ENCODE results near the gene MLIP.

Gene MLIP

GRCh38 chr6:54234539-54234938, 123.3 kb downstream of the MLIP start:
- no peak for DNase-seq

- DNase-seq: no peak
Observed at GRCh38 chr6:54236984-54237383, 125.7 kb downstream of the MLIP start.

- no peak for DNase-seq
Observed at GRCh38 chr6:54238396-54238795, 127.2 kb downstream of the MLIP start.

GRCh38 chr6:54243699-54244098, 132.5 kb downstream of the MLIP start:
- DNase-seq: no peak

- peak in 1 of 2 experiments; percentile 59 for DNase-seq
Observed at GRCh38 chr6:54244430-54244829, 133.2 kb downstream of the MLIP start.

GRCh38 chr6:54245265-54245664, 134.0 kb downstream of the MLIP start:
- no peak for DNase-seq

GRCh38 chr6:54248319-54248718, 137.1 kb downstream of the MLIP start:
- DNase-seq: no peak

GRCh38 chr6:54248994-54249393, 137.8 kb downstream of the MLIP start:
- DNase-seq: no peak

GRCh38 chr6:54249812-54250211, 138.6 kb downstream of the MLIP start:
- peak; percentile 5 to 24 for DNase-seq

- DNase-seq: no peak
Observed at GRCh38 chr6:54252496-54252895, 141.3 kb downstream of the MLIP start.

- DNase-seq: peak in 1 of 2 experiments; percentile 8
Observed at GRCh38 chr6:54252916-54253315, 141.7 kb downstream of the MLIP start.

GRCh38 chr6:54254886-54255285, 143.6 kb downstream of the MLIP start:
- DNase-seq: no peak

- no peak for DNase-seq
Observed at GRCh38 chr6:54255886-54256285, 144.6 kb downstream of the MLIP start.

- no peak for DNase-seq
Observed at GRCh38 chr6:54260025-54260424, 148.8 kb downstream of the MLIP start.

- no peak for DNase-seq
Observed at GRCh38 chr6:54262499-54262898, 151.3 kb downstream of the MLIP start.

- no peak for DNase-seq
Observed at GRCh38 chr6:54262971-54263370, 151.7 kb downstream of the MLIP start.

- DNase-seq: no peak
Observed at GRCh38 chr6:54264581-54265272, 153.5 kb downstream of the MLIP start.

- DNase-seq: peak in 1 of 2 experiments; percentile 19
Observed at GRCh38 chr6:54266400-54266923, 155.2 kb downstream of the MLIP start.

GRCh38 chr6:54267798-54268197, 156.6 kb downstream of the MLIP start:
- peak; percentile 49 to 70 for DNase-seq

GRCh38 chr6:54273214-54273820, 162.1 kb downstream of the MLIP start:
- no peak for DNase-seq

- no peak for DNase-seq
Observed at GRCh38 chr6:54274383-54274782, 163.1 kb downstream of the MLIP start.

- DNase-seq: no peak
Observed at GRCh38 chr6:54282186-54282585, 170.9 kb downstream of the MLIP start.

GRCh38 chr6:54284161-54284860, 173.1 kb downstream of the MLIP start:
- DNase-seq: no peak

GRCh38 chr6:54285595-54285994, 174.4 kb downstream of the MLIP start:
- no peak for DNase-seq
